ENCODE measurements around the gene RDH8. TPM values are rescaled to one million over a fixed set of nuclear protein-coding genes. Genes with fewer than 3 reads are reported as not detected.

RDH8 gene
- total RNA-seq, 1 experiment from 2014 or later, result not detected

DNA sequence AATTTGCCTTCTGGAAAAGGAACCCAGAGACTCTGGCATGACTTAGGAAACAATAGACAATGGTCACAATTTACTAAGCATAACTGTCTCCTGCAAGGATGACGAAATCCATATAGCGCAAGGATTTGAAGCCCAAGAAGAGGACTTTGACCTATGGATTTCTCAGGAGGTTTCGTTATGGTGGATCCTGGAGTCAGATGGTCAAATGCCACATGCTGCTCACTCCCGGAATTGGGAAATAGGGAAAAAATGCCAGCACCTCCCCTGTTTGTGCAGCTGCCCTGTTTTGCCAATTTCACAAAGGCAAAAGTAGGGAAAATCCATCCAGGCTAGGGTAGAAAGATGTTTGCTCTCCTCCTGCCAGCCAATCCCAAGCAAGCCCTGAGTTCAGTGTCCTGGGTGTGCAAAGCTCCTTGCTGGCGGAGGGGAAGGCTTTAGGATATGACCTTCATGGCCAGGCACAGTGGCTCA, 23.4 kb downstream of the RDH8 start:
- H3K9me3 ChIP-seq (replicated peaks), result no peaks in the 10 kb centered on the region
- H3K27me3 ChIP-seq (replicated peaks), result peaks cover 39% of the 10 kb centered on the region
- no peak for DNase-seq (ENCODE audit: low read depth in 1 of 2, low spot score in 2 of 2)
- H3K27ac ChIP-seq, result no peak overlapping the region
- no peak overlapping the region for H3K4me3 ChIP-seq
- no peaks in the 10 kb centered on the region for H3K4me1 ChIP-seq (replicated peaks)
- H3K36me3 ChIP-seq, result no peaks in the 10 kb centered on the region

DNA sequence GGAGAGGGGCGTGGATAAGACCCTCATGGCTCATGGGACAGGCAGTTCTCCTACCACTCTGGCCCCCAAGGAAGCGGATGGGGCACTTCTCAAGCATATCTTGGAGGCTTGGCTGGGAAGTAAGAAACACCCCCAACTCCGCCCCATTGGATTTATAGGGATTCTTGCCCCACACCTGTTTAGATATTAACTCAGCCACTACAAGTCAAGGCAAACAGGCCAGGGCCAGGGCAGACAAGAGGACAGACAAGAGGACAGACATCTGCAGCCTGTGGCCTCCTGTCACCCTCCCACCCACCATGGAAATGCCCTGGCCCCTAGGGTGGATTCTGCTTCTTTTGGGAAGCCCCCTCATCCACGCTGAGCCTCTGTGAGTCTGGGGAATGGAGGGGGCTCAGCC, 24.1 kb downstream of the RDH8 start:
- no peak overlapping the region for H3K4me3 ChIP-seq
- no peaks in the 10 kb centered on the region for H3K36me3 ChIP-seq
- H3K4me1 ChIP-seq (replicated peaks), result no peaks in the 10 kb centered on the region
- H3K9me3 ChIP-seq (replicated peaks), result no peaks in the 10 kb centered on the region
- H3K27ac ChIP-seq, result no peak overlapping the region
- no peak for DNase-seq (ENCODE audit: low read depth in 1 of 2, low spot score in 2 of 2)
- peaks cover 32% of the 10 kb centered on the region for H3K27me3 ChIP-seq (replicated peaks)

GRCh38 chr19:10037809-10038208, 24.5 kb downstream of the RDH8 start:
- Histone ChIP-seq H3K27ac (no peak overlapping the region), H3K36me3 (no peaks in the 10 kb centered on the region), H3K9me3 (replicated peaks) (no peaks in the 10 kb centered on the region), H3K4me3 (no peak overlapping the region), H3K27me3 (replicated peaks) (peaks cover 29% of the 10 kb centered on the region), H3K4me1 (replicated peaks) (no peaks in the 10 kb centered on the region)
- DNase-seq (ENCODE audit: low read depth in 1 of 2, low spot score in 2 of 2), result no peak

GRCh38 chr19:10043286-10043927, 30.1 kb downstream of the RDH8 start:
- H3K4me3 ChIP-seq, result no peak overlapping the region
- DNase-seq (ENCODE audit: low read depth in 1 of 2, low spot score in 2 of 2), result no peak
- no peaks in the 10 kb centered on the region for H3K36me3 ChIP-seq
- H3K4me1 ChIP-seq (replicated peaks), result no peaks in the 10 kb centered on the region
- no peaks in the 10 kb centered on the region for H3K9me3 ChIP-seq (replicated peaks)
- H3K27me3 ChIP-seq (replicated peaks), result 0 out of 2 replicates have a peak, but pooled peaks cover 8% of the 10 kb centered on the region
- H3K27ac ChIP-seq, result no peak overlapping the region

- no peaks in the 10 kb centered on the region for H3K36me3 ChIP-seq
- 0 out of 2 replicates have a peak, but pooled peaks cover 8% of the 10 kb centered on the region for H3K27me3 ChIP-seq (replicated peaks)
- H3K4me3 ChIP-seq, result no peak overlapping the region
- no peaks in the 10 kb centered on the region for H3K9me3 ChIP-seq (replicated peaks)
- no peaks in the 10 kb centered on the region for H3K4me1 ChIP-seq (replicated peaks)
- DNase-seq (ENCODE audit: low read depth in 1 of 2, low spot score in 2 of 2), result no peak
- no peak overlapping the region for H3K27ac ChIP-seq
Measured at GRCh38 chr19:10044390-10044789, 31.1 kb downstream of the RDH8 start.

- Histone ChIP-seq H3K27me3 (replicated peaks) (0 out of 2 replicates have a peak, but pooled peaks cover 8% of the 10 kb centered on the region), H3K36me3 (no peaks in the 10 kb centered on the region), H3K4me3 (no peak overlapping the region), H3K27ac (no peak overlapping the region), H3K9me3 (replicated peaks) (no peaks in the 10 kb centered on the region), H3K4me1 (replicated peaks) (no peaks in the 10 kb centered on the region)
- DNase-seq (ENCODE audit: low read depth in 1 of 2, low spot score in 2 of 2), result no peak
Measured at GRCh38 chr19:10045371-10045770, 32.1 kb downstream of the RDH8 start.

GRCh38 chr19:10049626-10050025, 36.3 kb downstream of the RDH8 start:
- no peak for DNase-seq (ENCODE audit: low read depth in 1 of 2, low spot score in 2 of 2)
- H3K4me3 ChIP-seq, result no peak overlapping the region
- no peaks in the 10 kb centered on the region for H3K4me1 ChIP-seq (replicated peaks)
- no peak overlapping the region for H3K27ac ChIP-seq
- no peaks in the 10 kb centered on the region for H3K9me3 ChIP-seq (replicated peaks)
- 0 out of 2 replicates have a peak, but pooled peaks cover 3% of the 10 kb centered on the region for H3K27me3 ChIP-seq (replicated peaks)
- no peaks in the 10 kb centered on the region for H3K36me3 ChIP-seq

GRCh38 chr19:10052602-10053360, 39.5 kb downstream of the RDH8 start:
- H3K4me1 ChIP-seq (replicated peaks), result no peaks in the 10 kb centered on the region
- no peak overlapping the region for H3K4me3 ChIP-seq
- no peak overlapping the region for H3K27ac ChIP-seq
- no peaks in the 10 kb centered on the region; the same call in 1 of the 2 replicates for H3K27me3 ChIP-seq (replicated peaks)
- H3K9me3 ChIP-seq (replicated peaks), result no peaks in the 10 kb centered on the region
- H3K36me3 ChIP-seq, result no peaks in the 10 kb centered on the region
- DNase-seq (ENCODE audit: low read depth in 1 of 2, low spot score in 2 of 2), result no peak

DNA sequence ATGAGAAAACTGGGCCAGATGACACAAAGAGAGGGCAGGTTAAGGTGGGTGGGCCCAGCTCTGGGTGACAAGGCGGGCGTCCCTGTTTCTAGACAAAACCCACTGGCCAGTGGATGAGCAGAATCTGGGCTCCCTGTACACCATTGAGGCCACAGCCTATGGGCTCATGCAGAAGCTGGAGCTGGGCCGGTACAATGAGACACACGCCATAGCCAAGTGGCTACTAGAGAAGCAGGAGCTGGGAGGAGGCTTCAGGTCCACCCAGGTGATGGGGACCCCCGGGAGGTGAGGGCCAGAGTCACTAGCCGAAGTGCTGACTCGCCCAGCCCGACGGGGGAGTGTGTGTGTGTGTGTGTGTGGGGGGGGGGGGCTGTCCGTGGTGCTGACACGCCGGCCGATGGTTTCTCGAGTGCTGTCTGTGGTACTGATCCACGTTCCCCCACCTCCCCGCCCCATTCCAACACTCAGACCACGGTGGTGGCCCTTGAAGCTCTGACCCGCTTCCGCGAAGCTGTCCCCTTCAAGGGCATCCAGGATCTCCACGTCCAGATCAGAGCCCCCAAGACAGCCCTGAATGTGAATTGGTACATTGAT, 48.5 kb downstream of the RDH8 start:
- no peak for DNase-seq (ENCODE audit: low read depth in 1 of 2, low spot score in 2 of 2)
- Histone ChIP-seq H3K36me3 (no peaks in the 10 kb centered on the region), H3K4me1 (replicated peaks) (no peaks in the 10 kb centered on the region), H3K27ac (no peak overlapping the region), H3K9me3 (replicated peaks) (no peaks in the 10 kb centered on the region), H3K27me3 (replicated peaks) (no peaks in the 10 kb centered on the region; the same call in 1 of the 2 replicates), H3K4me3 (no peak overlapping the region)

DNA sequence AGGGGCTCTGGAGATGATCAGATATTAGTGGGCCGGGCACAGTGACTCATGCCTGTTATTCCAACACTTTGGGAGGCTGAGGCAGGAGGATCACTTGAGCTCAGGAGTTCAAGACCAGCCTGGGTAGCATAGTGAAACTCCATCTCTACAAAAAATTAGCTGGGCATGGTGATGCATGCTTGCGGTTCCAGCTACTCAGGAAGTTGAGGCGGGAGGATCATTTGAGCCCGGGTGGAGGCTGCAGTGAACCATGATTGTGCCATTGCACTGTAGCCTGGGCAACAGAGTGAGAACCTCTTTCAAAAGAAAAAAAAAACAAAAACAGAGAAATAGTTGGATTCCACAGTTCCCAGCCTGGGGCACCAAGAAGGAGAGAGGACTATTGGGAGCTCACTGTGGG, 54.9 kb downstream of the RDH8 start:
- Histone ChIP-seq H3K9me3 (replicated peaks) (no peaks in the 10 kb centered on the region), H3K36me3 (no peaks in the 10 kb centered on the region), H3K27me3 (replicated peaks) (no peaks in the 10 kb centered on the region; the same call in 1 of the 2 replicates), H3K4me3 (no peak overlapping the region), H3K27ac (no peak overlapping the region), H3K4me1 (replicated peaks) (no peaks in the 10 kb centered on the region)
- DNase-seq (ENCODE audit: low read depth in 1 of 2, low spot score in 2 of 2), result no peak

DNA sequence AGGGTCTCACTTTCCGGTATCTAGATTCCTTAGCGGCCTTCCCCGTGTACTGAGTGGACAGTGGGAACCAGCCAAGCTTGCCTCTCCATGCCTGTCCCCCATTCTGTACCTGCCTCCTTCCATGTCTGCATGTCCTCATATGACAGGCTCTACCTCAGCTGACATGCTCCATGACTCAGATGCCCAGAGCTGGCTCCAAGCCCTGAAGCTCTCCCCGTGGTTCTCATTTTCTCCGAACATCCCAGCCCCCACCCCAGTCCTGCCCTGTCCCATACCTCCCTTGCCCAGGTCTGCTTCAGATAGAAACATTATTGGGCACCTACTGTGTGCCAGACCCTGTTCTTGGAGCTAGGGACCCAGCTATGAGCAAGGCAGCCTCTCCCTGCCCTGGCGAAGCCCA, 55.8 kb downstream of the RDH8 start:
- H3K4me3 ChIP-seq, result no peak overlapping the region
- H3K27me3 ChIP-seq (replicated peaks), result no peaks in the 10 kb centered on the region; the same call in 1 of the 2 replicates
- no peak for DNase-seq (ENCODE audit: low read depth in 1 of 2, low spot score in 2 of 2)
- H3K9me3 ChIP-seq (replicated peaks), result peaks cover 6% of the 10 kb centered on the region
- H3K27ac ChIP-seq, result no peak overlapping the region
- H3K4me1 ChIP-seq (replicated peaks), result no peaks in the 10 kb centered on the region
- H3K36me3 ChIP-seq, result no peaks in the 10 kb centered on the region

DNA sequence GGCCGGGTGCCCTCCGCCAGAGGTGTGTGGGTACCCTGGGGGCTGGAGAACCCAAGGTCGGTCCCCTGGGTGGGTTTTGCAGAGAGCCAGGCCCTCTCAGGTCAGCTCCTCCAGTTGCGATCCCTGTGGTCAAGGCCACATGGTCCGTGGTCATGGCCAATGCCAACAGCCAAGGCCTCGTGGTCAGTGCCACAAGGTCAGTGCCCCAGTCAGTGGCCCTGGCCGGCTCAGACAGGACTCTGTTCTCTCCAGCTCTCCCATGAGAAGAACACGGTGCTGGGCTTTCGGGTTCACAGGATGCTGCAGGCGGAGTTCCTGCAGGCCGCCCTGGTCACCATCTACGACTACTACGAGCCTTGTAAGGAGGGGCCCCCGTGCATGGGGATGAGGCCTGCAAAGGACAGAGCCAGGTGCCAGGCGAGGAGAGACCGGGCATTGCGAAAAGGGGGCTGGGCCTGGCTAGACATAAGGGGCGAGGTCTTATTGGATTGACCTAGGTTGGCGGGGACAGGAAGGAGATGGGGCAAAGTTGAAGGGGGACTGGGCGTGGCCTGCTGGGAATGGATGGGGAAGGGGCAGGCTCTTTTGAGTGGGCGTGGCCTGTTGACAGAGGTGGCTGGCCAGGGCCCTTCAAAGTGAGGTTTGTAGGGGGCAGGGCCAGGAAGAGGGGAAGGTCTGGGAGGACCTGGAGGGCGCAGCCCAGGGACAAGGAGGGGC, 57.6 kb downstream of the RDH8 start:
- Histone ChIP-seq H3K36me3 (no peaks in the 10 kb centered on the region), H3K9me3 (replicated peaks) (peaks cover 9% of the 10 kb centered on the region), H3K27me3 (replicated peaks) (no peaks in the 10 kb centered on the region; the same call in 1 of the 2 replicates), H3K4me1 (replicated peaks) (no peaks in the 10 kb centered on the region), H3K27ac (no peak overlapping the region), H3K4me3 (no peak overlapping the region)
- DNase-seq (ENCODE audit: low read depth in 1 of 2, low spot score in 2 of 2), result no peak
